Femur (tissue), 1 donor: ENCODE data around the gene STX5.
"Not testable (repeated sequence)": the region's sequence is repeated elsewhere in the genome, so short reads cannot be mapped to it uniquely, and the experiment has no call there.

Experiments used
- DNase-seq: peaks from one replicate; pipeline ENCODE4 v3.0.0-alpha.2; 2017

STX5 gene, protein sequence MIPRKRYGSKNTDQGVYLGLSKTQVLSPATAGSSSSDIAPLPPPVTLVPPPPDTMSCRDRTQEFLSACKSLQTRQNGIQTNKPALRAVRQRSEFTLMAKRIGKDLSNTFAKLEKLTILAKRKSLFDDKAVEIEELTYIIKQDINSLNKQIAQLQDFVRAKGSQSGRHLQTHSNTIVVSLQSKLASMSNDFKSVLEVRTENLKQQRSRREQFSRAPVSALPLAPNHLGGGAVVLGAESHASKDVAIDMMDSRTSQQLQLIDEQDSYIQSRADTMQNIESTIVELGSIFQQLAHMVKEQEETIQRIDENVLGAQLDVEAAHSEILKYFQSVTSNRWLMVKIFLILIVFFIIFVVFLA

DNA sequence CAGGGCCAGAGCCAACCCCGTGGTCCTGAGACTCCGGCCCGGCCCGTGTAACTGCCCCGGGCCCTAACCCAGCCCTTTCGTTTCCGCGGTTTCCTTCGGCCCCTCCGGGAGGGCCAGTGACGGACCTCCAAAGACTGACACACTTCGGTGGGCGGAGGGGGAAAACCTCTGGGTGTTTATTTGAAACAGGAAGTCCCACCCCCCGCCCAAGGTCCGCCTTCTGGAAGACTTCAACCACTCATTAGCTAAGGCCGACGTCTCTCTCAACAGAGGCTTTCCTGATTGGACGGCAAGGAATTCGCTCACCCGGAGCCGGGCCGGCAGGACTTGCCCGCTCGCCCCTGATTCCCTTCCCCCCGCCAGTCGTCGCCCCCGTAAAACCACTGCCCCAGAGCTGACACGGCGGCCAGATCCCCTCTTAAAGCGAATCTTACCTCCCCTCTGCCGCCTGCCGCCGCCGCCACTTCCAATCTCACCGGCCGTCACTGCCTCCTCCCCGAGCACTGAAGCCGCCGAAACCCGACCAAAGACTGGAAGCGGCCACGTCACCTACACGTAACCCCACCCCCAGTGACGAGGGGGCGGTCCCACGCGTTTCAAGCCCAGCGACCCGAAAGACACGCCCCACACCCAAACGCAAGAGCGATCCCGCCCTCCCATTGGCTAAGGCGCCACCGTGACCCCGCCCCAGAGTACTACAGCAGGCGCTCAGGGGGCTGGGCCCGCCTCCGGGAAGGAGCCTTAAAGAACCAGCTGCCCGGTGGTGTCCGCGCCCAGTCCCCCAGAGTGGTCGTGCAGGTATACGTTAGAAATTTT, at the start of gene STX5:
Gene STX5 (minus strand): TSS at position 532 of the 816 bp plus-strand sequence. CDS start 808 bp downstream, outside the sequence.
- peak; percentile 100 for DNase-seq

DNA sequence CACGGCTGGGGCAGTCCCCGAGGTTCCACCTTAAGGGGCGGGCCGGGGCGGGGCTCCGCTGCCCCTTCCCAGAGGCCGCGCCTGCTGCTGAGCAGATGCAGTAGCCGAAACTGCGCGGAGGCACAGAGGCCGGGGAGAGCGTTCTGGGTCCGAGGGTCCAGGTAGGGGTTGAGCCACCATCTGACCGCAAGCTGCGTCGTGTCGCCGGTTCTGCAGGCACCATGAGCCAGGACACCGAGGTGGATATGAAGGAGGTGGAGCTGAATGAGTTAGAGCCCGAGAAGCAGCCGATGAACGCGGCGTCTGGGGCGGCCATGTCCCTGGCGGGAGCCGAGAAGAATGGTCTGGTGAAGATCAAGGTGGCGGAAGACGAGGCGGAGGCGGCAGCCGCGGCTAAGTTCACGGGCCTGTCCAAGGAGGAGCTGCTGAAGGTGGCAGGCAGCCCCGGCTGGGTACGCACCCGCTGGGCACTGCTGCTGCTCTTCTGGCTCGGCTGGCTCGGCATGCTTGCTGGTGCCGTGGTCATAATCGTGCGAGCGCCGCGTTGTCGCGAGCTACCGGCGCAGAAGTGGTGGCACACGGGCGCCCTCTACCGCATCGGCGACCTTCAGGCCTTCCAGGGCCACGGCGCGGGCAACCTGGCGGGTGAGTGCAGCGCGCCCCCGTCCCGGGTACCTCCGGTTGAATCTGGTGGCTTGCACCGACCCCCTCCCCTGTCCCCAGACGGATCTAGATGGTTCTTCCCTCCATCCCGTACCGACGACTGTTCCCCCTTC, 49.1 kb upstream of the STX5 start, which contains the start of gene SLC3A2:
Gene SLC3A2 (plus strand): TSS at position 94 of the 776 bp plus-strand sequence. CDS start 128 bp downstream, at position 222.
- DNase-seq, result peak; percentile 93

DNA sequence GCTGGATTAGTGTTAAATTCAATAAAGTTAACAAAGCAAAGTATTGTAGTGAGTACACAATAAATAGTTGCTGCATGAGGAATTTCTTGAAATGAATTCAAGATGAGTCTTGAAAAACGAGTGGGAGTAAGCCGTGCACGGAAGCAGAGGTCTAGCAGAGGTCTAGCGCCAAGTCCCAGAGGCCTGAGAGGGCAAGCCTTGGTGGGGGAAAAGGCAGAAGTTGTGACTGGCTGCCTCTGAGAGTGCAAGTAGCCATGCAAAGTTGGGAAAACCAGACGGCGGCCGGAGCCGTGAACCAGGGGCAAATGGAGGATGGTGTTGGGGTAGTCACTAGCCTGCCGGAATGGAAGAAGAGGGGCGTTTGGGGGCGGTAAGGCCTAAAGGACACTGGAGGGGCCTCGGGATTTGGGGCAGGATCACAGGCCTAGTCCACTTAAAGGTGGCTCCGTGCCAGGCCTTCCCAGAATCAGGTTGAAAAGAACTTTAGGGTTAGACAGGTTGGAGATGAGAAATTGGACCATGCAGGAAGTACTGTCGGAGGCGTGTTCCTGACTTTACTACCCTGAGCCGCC, 48.5 kb upstream of the STX5 start:
- DNase-seq, result no peak

DNA sequence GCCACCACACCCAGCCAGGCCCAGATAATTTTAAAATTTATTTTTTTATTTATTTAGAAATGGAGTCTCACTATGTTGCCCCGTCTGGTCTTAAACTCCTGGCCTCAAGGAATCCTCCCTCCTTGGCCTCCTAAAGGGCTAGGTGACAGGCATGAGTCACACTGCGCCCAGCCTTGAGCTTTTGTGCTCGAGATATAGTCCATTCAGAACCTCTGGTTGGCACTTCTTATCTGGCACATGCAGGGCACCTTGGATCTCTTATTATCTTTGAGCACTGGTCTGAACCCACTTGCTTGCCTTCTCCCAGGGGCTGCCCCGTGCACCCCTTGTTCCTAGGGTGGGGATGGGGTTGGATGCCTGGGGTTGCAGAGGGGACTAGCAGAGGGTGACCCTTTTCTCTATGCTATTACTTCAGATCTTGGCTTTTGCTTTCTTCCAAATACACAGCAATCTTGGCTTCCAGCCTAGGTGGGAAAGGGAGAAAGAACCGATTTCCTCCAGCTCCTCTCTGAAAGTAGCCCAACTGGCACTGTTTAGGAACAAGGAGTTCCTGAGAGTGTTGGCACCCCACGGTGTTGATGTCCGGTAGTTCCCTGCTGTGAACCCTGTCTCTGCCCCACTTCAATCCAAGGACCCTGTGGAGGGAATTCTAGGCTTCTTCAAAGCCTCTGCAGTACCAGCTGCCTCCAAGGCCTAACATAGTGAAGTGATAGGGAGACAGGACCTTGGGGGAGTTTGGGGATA, 47.6 kb upstream of the STX5 start:
- no peak for DNase-seq

DNA sequence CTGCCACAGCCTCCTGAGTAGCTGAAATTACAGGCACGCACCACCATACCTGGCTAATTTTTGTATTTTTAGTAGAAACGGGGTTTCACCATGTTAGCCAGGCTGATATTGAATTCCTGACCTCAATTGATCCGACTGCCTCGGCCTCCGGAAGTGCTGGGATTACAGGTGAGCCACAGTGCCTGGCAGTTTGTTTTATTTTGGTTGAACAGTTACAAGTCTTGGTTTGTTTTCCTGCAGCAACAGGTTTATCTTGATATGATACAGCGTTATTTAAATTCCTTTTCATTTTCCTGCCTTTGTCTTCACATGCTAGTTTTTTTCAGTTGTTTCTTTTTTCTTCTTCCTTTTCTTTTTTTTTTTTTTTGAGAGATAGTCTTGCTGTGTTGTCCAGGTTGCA, 44.9 kb upstream of the STX5 start:
- no peak for DNase-seq

DNA sequence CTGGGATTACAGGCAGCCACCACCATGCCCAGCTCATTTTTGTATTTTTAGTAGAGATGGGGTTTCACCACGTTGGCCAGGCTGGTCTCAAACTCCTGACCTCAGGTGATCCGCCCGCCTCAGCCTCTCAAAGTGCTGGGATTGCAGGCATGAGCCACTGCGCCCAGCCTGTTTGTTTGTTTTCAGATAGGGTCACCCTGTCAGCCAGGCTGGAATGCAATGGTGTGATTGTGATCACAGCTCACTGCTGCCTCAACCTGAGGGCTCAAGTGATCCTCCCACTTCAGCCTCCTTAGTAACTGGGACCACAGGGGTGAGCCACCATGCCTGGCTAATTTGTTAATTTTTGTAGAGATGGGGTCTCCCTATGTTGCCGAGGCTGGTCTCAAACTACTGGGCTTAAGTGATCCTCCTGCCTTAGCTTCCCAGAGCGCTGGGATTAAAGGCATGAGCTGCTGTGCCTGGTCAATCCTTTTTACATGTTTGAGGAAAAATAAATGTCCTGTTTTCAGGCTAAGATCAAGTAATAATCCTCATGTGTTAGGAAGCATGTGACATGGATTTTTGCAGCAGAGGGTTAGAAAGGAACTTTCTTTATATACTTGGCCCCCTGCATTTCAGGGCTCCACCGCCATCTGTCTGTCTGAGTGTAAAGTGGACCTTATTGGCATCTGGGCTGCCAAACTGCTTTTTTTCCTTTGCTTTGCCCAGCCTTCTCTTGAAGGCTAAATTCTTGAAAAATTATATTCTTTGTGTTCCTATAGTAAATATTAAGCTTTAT, 44.0 kb upstream of the STX5 start:
- DNase-seq, result no peak

DNA sequence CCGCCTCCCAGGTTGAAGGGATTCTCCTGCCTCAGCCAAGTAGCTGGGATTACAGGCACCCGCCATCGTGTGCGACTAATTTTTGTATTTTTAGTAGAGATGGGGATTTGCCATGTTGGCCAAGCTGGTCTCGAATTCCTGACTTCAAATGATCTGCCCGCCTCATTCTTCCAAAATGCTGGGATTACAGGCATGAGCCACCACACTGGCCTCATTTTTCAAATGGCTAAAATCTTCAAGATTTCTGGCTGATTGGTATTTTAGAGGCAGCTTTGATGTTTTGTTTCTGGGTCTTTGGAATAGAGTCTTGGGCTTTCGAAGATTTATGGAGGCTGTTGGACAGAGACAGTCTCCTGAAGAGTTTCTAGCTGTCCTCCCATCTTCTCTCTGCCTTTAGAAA, 43.0 kb upstream of the STX5 start:
- DNase-seq, result no peak

DNA sequence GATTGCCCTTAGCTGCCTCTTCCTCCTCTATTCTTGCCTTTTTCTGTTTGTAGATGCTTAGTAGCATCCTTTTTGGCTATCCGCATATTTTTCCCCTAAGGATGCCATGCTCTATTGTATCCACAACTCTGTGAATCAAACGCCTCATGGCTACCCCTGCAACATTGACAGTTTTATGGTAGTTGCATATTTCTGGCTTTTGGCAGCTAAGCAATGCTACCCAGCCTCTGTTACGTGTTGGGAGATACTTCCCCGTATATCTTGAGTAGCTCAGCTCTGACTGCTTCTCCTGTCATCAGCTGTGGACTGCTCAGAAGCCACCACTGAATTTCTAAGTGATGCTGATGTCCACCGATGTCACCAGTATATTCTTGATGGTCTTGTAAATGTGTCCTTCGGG, 33.8 kb upstream of the STX5 start:
- DNase-seq, result no peak

DNA sequence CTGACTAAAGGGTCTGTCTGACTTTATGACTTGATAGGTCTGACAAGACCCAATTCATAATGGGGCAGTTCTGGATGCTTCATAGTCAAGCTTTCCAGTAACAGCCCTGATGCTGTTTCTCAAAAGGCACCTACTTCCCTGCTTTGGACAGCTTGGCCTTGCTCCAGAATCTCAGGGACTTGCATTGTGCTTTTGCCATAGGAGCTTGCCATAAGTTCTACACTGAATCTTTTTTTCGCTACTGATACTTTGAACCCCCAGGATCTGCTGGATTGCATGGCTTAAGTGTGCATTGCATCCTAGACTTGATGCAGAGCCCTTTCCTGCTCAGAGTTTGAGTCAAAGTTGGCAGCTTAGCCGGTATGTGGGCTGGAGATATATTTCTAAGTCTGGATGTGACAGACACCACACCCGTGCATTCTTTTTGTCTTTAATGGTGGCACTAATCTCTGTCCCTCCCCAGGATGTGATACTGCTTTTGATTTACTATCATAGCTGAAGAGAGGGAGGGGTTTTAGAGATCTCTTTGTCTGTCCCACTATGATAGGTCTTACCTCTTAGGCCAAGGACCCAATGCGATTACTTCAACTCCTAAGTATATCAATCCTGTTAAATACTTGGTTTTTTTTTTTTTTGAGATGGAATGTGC, 32.0 kb upstream of the STX5 start:
- no peak for DNase-seq

DNA sequence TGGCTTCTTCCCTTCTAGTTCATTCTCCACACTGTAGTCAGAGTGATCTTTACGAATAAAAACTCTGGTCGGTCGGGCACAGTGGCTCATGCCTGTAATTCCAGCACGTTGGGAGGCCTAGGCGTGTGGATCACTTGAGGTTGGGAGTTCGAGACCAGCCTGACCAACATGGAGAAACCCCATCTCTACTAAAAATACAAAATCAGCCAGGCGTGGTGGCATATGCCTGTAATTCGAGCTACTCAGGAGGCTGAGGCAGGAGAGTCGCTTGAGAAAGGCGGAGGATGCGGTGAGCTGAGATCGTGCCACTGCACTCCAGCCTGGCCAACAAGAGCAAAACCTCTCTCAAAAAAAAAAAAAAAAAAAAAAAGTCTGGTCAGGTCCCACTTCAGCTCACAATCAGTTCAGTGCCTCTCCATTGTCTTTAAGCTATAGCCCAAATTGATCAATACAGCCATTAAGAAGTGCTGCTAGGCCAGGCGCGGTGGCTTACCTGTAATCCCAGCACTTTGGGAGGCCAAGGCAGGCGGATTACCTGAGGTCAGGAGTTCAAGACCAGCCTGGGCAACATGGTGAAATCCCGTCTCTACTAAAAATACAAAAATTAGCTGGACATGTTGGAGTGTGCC, 29.8 kb upstream of the STX5 start:
- DNase-seq, result not testable (repeated sequence)

DNA sequence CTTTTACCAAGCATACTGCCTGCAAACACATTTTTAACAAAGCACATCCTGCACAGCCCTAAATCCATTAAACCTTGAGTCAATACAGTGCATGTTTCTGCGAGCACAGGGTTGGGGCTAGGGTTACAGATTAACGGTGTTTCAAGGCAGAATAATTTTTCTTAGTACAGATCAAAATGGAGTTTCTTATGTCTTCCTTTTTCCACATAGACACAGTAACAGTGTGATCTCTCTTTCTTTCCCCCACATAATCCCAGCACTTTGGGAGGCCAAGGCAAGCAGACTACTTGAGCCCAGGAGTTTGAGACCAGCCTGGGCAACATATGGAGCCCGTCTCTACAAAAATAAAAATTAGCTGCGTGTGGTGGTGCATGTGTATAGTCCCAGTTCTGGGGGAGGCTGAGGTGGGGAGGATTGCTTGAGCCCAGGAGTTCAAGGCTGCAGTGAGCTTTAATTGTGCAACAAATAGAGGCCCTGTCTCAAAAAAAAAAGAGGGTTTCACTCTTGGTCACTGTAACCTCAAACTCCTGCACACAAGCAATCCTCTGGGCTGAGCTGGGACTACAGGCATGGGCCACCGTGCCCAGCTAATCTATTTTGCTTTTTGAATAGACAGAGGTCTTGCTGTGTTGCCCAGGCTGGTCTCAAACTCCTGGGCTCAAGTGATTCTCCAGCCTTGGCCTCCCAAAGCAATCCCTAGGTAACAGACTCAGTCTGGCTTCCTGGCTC, 29.1 kb upstream of the STX5 start:
- DNase-seq, result no peak

DNA sequence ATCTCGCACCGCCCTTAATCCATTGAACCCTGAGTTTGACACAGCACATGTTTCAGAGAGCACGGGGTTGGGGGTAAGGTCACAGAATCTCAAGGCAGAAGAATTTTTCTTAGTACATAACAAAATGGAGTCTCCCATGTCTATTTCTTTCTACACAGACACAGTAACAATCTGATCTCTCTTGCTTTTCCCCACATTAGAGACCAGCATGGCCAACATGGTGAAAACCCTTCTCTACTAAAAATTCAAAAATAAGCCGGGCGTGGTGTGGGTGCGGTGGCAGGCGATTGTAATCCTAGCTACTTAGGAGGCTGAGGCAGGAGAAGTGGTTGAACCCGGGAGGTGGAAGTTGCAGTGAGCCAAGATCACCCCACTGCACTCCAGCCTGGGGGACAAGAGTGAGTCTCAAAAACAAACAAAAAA, 27.4 kb upstream of the STX5 start:
- DNase-seq, result not testable (repeated sequence)

DNA sequence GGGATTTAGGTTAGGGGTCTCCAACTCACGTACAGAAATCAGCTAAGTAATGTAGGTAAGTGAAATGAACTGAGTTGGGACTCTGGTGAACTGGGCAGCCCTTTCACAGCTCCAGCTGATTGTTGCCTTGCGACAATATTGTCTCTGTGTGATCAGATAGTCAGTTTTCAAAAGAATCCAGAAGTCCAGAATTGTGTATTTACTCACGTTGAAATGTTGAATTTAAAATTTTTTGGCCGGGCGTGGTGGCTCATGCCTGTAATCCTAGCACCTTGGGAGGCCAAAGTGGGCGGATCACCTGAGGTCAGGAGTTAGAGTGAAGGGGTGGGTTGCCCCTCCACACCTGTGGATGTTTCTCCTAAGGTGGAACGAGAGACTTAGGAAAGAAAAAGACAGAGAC, 26.4 kb upstream of the STX5 start:
- DNase-seq, result no peak

DNA sequence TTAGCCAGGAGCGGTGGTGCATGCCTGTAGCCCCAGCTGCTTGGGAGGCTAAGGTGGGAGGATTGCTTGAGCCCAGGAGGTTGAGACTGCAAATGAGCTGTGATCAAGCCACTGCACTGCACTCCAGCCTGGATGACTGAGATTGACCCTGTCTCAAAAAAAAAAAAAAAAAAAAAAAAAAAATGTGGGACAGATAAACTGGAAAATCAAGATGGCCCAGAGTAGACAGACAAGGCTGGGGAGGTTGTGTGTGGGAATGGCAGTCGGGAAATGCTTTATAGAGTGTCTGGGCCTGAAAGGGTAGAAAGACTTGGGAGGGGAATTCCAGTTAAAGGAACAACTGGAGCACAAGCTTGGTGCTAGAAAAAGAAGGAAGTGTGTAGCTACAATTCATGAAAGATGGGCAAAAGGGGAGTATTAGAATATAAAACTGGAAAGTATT, 25.7 kb upstream of the STX5 start:
- no peak for DNase-seq

DNA sequence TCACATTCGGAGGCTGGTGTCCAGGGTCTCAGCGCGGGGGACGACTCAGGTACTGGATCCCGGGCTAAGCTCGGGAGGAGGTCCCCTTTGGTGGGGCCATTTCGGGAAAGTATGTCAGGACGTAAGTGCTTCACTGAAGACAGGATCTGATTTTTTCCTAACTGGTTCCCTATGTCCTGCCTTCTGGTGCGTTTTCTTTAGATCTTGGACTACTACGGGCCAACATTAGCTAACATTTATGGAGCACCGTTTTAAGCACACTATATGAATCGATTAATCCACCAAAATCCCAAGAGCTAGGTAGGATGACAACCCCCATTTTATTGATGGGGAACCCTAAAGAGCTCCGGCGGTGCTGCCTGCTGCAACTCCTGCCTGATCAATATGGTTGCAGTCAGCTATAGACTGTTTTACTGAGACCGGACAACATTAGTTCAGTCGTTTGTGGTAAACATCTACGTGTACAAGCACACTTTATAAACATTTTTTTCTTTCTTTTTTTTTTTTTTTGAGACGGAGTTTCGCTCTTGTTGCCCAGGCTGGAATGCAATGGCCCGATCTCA, 24.6 kb upstream of the STX5 start:
- DNase-seq, result no peak

DNA sequence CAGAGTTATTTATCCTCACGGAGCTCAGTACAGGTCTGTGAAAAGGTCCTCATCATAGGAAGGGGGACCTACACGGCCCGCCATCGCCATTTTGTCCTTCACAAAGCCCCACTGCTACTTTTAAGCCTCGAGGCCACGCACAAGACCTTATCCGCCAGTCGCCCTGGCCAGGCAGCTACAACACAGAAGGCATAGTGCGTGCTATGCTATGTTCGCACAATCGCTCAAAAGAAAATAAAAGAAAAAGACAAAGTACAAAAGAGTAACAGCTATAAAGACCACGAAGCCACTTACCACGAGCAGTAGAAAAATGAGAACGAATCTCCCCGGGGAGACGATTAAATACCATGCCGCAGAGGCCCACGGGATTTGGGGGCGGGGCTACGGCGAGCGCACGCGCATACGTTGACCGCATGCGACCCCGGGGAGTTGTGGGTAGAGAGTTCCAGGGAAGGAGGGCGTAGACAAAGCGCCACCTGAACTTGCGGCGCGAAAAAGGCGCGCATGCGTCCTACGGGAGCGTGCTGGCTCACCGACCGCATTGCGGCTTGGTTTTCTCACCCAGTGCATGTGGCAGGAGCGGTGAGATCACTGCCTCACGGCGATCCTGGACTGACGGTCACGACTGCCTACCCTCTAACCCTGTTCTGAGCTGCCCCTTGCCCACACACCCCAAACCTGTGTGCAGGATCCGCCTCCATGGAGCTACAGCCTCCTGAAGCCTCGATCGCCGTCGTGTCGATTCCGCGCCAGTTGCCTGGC, 23.9 kb upstream of the STX5 start:
- peak; percentile 97 for DNase-seq

DNA sequence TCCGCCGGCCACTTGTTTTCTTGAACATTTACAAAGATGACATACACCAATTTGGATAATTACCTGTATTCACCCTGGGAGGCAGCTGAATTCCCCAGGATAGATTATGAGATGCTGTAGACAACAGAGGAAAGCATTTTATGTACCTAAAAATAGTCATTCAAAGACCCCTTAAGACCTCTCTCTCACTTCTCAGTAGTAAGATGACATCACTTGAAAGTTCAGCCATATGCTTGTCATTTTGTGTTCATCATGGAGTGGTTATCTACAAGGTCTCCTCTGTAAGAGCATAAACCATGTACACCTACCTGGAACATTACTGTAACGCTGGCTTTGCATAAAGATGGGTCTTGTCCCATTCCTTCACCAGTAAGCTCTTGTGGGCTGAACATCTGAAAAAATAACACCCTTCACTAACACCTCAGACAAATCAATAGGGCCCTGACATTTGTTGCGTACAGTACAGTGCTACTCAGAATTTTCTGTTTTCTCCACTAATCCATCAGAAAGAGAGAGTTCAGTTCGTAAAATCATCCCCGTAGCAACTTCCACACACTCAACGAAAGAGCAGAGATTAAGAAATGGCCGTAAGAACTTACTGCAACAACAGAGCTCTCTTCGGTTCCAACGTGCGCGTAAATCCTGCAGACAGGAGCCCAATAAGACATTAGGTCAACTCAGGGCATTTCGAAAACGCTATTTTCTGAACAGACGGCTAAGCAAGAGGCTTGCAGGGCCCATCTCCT, 23.1 kb upstream of the STX5 start:
- no peak for DNase-seq
